NCI-H446 treated with DMSO at 0.1 percent for 48 hours (cell line): ENCODE measurements around the gene B4GALT2.

Experiments used
- DNase-seq: peaks from one replicate; lab custom pipeline; 2025; lab: John Stamatoyannopoulos, UW

The B4GALT2 gene

GRCh38 chr1:43946236-43947060 is 32.6 kb upstream of the B4GALT2 start, which contains the start of gene IPO13:
IPO13 (plus strand) TSS chr1:43946950; CDS start chr1:43947601, 651 bp downstream.
- peak; percentile 93 for DNase-seq

- no peak for DNase-seq
Measured at GRCh38 chr1:43947061-43947873, 31.7 kb upstream of the B4GALT2 start.

- DNase-seq, result no peak
Measured at GRCh38 chr1:43947874-43948437, 31.1 kb upstream of the B4GALT2 start.

- no peak for DNase-seq
Measured at GRCh38 chr1:43949678-43950077, 29.3 kb upstream of the B4GALT2 start.

GRCh38 chr1:43951021-43951985 is 27.7 kb upstream of the B4GALT2 start:
- DNase-seq, result no peak

- DNase-seq, result no peak
Measured at GRCh38 chr1:43952731-43953346, 26.2 kb upstream of the B4GALT2 start.

GRCh38 chr1:43953361-43953760 is 25.6 kb upstream of the B4GALT2 start:
- DNase-seq, result no peak

- no peak for DNase-seq
Measured at GRCh38 chr1:43954036-43954435, 25.0 kb upstream of the B4GALT2 start.

GRCh38 chr1:43956234-43956633 is 22.8 kb upstream of the B4GALT2 start:
- no peak for DNase-seq

- DNase-seq, result no peak
Measured at GRCh38 chr1:43957407-43958040, 21.5 kb upstream of the B4GALT2 start.

GRCh38 chr1:43958351-43959255 is 20.4 kb upstream of the B4GALT2 start:
- no peak for DNase-seq

GRCh38 chr1:43960798-43961197 is 18.2 kb upstream of the B4GALT2 start:
- DNase-seq, result no peak

GRCh38 chr1:43961692-43962091 is 17.3 kb upstream of the B4GALT2 start:
- no peak for DNase-seq

- no peak for DNase-seq
Measured at GRCh38 chr1:43962324-43962723, 16.7 kb upstream of the B4GALT2 start.

- no peak for DNase-seq
Measured at GRCh38 chr1:43963006-43963405, 16.0 kb upstream of the B4GALT2 start.

GRCh38 chr1:43963890-43964289 is 15.1 kb upstream of the B4GALT2 start:
- no peak for DNase-seq

- DNase-seq, result no peak
Measured at GRCh38 chr1:43965316-43965715, 13.7 kb upstream of the B4GALT2 start.

- DNase-seq, result no peak
Measured at GRCh38 chr1:43968348-43968948, 10.6 kb upstream of the B4GALT2 start.

GRCh38 chr1:43969416-43969745 is 9.6 kb upstream of the B4GALT2 start:
- DNase-seq, result no peak
